Measurements from ENCODE around the gene PPIF. TPM values are rescaled to one million over a fixed set of nuclear protein-coding genes. Genes with fewer than 3 reads are reported as not detected.
A peak's percentile ranks its signal among the peaks of the same experiment; 100 is the strongest.

Gene PPIF
- total and polyA plus RNA-seq, 4 donors, result 22.2 to 84.3 (median 60.0) TPM

DNA sequence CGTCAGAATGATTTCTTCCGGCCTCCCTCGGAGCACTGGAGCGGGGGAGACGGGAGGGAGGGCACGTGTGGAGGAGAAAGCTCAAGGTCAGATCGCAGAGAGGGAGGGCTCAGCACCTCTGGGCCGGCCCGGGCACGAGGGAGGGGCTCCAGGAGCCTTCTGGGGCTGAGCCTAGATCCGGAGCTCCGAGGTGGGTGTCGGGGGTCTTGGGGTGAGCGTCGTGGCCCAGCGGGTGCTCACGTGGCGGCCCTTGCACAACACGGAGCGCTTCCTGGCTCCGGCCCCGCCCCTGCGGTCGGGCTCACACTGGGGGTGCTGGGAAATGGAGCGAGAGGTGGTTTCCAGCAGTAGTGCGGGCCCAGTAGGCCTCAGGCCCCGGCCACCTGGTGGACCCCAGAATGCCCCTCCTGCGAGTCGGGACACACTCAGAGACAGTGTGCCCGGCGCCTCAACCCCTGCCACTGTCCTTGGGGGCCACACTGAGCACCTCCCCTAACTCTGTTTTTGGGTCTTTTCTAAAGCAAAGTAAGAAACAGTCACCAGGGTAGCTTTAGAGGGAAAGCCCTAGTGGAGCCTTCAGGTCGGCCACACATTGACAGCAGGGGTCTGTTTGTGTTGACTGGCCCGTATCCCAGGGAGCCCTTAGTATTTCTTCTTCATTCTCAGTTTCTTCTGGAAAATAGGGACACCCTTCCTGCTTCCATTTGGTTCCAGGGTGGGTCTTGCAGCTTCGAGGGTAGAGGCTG, 798 bp downstream of the PPIF start:
- Histone ChIP-seq H3K4me1 (ENCODE audit: control insufficient read depth in 4 of 4, insufficient read depth in 4 of 4, low read length in 3 of 4) (peaks cover 16 to 53% (median 34%) of the 10 kb centered on the region in 4 donors), H3K36me3 (ENCODE audit: control insufficient read depth in 4 of 4, insufficient read depth in 3 of 4, low read depth in 1 of 4, low read length in 3 of 4) (peaks cover 22 to 36% (median 30%) of the 10 kb centered on the region in 4 donors), H3K27me3 (ENCODE audit: control insufficient read depth in 4 of 4, insufficient read depth in 4 of 4, low read length in 3 of 4) (no peaks in the 10 kb centered on the region), H3K27ac (ENCODE audit: low read depth in 1 of 2, low read length in 2 of 2) (peak overlapping the region; percentile 95 to 99), H3K4me3 (ENCODE audit: low read depth in 1 of 3, low read length in 3 of 3) (peak overlapping the region; percentile 73 to 82 (median 73)), H3K9me3 (ENCODE audit: control insufficient read depth in 4 of 4, low read length in 3 of 4) (no peaks in the 10 kb centered on the region), H3K9ac (ENCODE audit: low read depth in 1 of 2, low read length in 2 of 2) (peak overlapping the region; percentile 38 to 82)
- DNase-seq (ENCODE audit: low spot score), result peak; percentile 73
- 6% methylated on average over 34 of the region's 34 CpGs for WGBS
- TF ChIP-seq NR2F2 (IDR thresholded peaks at IDR 0.05) (no peak), TAF1 (conservative IDR thresholded peaks at IDR 0.05) (no peak), EGR1 (IDR thresholded peaks at IDR 0.05; ENCODE audit: low read depth in 2 of 2) (no peak), RAD21 (IDR thresholded peaks at IDR 0.05) (no peak), HNF4G (IDR thresholded peaks at IDR 0.05) (no peak), FOXA1 (IDR thresholded peaks at IDR 0.05) (no peak), YY1 (IDR thresholded peaks at IDR 0.05) (peak; percentile 45), RXRA (IDR thresholded peaks at IDR 0.05) (peak in 1 of 2 donors; percentile 6), SP1 (IDR thresholded peaks at IDR 0.05) (peak; percentile 33), GABPA (IDR thresholded peaks at IDR 0.05 in 1 of 2, conservative IDR thresholded peaks at IDR 0.05 in 1 of 2) (no peak), JUND (IDR thresholded peaks at IDR 0.05) (no peak), HNF4A (conservative IDR thresholded peaks at IDR 0.05) (peak; percentile 12 to 47), FOXA2 (IDR thresholded peaks at IDR 0.05) (no peak)
- TF ChIP-seq, protein P1, sequence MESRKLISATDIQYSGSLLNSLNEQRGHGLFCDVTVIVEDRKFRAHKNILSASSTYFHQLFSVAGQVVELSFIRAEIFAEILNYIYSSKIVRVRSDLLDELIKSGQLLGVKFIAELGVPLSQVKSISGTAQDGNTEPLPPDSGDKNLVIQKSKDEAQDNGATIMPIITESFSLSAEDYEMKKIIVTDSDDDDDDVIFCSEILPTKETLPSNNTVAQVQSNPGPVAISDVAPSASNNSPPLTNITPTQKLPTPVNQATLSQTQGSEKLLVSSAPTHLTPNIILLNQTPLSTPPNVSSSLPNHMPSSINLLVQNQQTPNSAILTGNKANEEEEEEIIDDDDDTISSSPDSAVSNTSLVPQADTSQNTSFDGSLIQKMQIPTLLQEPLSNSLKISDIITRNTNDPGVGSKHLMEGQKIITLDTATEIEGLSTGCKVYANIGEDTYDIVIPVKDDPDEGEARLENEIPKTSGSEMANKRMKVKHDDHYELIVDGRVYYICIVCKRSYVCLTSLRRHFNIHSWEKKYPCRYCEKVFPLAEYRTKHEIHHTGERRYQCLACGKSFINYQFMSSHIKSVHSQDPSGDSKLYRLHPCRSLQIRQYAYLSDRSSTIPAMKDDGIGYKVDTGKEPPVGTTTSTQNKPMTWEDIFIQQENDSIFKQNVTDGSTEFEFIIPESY (IDR thresholded peaks at IDR 0.05), result no peak
- TF ChIP-seq, protein P2, sequence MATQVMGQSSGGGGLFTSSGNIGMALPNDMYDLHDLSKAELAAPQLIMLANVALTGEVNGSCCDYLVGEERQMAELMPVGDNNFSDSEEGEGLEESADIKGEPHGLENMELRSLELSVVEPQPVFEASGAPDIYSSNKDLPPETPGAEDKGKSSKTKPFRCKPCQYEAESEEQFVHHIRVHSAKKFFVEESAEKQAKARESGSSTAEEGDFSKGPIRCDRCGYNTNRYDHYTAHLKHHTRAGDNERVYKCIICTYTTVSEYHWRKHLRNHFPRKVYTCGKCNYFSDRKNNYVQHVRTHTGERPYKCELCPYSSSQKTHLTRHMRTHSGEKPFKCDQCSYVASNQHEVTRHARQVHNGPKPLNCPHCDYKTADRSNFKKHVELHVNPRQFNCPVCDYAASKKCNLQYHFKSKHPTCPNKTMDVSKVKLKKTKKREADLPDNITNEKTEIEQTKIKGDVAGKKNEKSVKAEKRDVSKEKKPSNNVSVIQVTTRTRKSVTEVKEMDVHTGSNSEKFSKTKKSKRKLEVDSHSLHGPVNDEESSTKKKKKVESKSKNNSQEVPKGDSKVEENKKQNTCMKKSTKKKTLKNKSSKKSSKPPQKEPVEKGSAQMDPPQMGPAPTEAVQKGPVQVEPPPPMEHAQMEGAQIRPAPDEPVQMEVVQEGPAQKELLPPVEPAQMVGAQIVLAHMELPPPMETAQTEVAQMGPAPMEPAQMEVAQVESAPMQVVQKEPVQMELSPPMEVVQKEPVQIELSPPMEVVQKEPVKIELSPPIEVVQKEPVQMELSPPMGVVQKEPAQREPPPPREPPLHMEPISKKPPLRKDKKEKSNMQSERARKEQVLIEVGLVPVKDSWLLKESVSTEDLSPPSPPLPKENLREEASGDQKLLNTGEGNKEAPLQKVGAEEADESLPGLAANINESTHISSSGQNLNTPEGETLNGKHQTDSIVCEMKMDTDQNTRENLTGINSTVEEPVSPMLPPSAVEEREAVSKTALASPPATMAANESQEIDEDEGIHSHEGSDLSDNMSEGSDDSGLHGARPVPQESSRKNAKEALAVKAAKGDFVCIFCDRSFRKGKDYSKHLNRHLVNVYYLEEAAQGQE (IDR thresholded peaks at IDR 0.05), result no peak
- TF ChIP-seq, protein P3, sequence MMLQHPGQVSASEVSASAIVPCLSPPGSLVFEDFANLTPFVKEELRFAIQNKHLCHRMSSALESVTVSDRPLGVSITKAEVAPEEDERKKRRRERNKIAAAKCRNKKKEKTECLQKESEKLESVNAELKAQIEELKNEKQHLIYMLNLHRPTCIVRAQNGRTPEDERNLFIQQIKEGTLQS (IDR thresholded peaks at IDR 0.05), result no peak
- TF ChIP-seq, protein P4, sequence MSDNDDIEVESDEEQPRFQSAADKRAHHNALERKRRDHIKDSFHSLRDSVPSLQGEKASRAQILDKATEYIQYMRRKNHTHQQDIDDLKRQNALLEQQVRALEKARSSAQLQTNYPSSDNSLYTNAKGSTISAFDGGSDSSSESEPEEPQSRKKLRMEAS (IDR thresholded peaks at IDR 0.05), result no peak
- TF ChIP-seq, protein P5, sequence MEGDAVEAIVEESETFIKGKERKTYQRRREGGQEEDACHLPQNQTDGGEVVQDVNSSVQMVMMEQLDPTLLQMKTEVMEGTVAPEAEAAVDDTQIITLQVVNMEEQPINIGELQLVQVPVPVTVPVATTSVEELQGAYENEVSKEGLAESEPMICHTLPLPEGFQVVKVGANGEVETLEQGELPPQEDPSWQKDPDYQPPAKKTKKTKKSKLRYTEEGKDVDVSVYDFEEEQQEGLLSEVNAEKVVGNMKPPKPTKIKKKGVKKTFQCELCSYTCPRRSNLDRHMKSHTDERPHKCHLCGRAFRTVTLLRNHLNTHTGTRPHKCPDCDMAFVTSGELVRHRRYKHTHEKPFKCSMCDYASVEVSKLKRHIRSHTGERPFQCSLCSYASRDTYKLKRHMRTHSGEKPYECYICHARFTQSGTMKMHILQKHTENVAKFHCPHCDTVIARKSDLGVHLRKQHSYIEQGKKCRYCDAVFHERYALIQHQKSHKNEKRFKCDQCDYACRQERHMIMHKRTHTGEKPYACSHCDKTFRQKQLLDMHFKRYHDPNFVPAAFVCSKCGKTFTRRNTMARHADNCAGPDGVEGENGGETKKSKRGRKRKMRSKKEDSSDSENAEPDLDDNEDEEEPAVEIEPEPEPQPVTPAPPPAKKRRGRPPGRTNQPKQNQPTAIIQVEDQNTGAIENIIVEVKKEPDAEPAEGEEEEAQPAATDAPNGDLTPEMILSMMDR (IDR thresholded peaks at IDR 0.05; ENCODE audit: low read depth, low read length, missing input control), result no peak
